Mucosa of rectum (tissue), 2 donors: ENCODE results near the gene OPN3.

Experiments
- H3K27ac ChIP-seq, 2 donors: one replicate each; pipeline ENCODE4 v1.7.0; 2013; ENCODE audit warnings: inconsistent platforms in 2 of 2, low read depth in 2 of 2, low read length in 2 of 2
- H3K27me3 ChIP-seq, 2 donors: one replicate each; pipeline ENCODE4 v1.7.0; 2013; ENCODE audit warnings: low read length in 2 of 2; ENCODE audit not compliant: control insufficient read depth in 2 of 2, insufficient read depth in 2 of 2
- H3K36me3 ChIP-seq, 2 donors: one replicate each; pipeline ENCODE4 v1.7.0; 2013; ENCODE audit warnings: low read length in 2 of 2; ENCODE audit not compliant: control insufficient read depth in 2 of 2, insufficient read depth in 2 of 2
- H3K4me1 ChIP-seq, 2 donors: one replicate each; pipeline ENCODE4 v1.7.0; 2013; ENCODE audit warnings: low read length in 2 of 2, mild to moderate bottlenecking in 1 of 2; ENCODE audit not compliant: control insufficient read depth in 2 of 2, insufficient read depth in 2 of 2
- H3K4me3 ChIP-seq, 2 donors: one replicate each; pipeline ENCODE4 v1.7.0; 2013; ENCODE audit warnings: low read length in 2 of 2
- H3K9ac ChIP-seq, 2 donors: one replicate each; pipeline ENCODE4 v1.7.0; 2013; ENCODE audit warnings: low read length in 2 of 2, low read depth in 1 of 2, mild to moderate bottlenecking in 1 of 2
- H3K9me3 ChIP-seq, 2 donors: one replicate each; pipeline ENCODE4 v1.7.0; 2013; ENCODE audit warnings: low read length in 2 of 2; ENCODE audit not compliant: control insufficient read depth in 2 of 2
- donor health status: healthy.
- donor health status: Normal muscosa, but diverticular disease.

OPN3 gene

DNA sequence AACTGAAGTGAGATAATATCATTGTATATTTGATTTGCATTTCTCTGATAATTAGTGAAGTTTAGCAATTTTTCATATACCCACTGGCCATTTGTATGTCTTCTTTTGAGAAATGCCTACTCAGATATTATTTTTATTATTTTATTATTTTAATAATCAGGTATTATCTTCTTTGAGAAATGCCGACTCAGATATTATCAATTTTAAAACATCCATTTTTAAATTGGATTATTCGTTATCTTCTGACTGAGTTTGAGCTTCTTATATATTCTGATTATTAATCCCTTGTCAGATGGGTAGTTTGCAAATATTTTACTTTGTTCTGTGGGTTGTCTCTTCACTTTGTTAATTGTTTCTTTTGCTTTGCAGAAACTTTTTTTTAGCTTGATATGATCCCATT lies 70.3 kb downstream of the OPN3 start:
- Histone ChIP-seq H3K27ac (no peak overlapping the region), H3K36me3 (no peaks in the 10 kb centered on the region), H3K9me3 (no peaks in the 10 kb centered on the region), H3K4me3 (no peak overlapping the region), H3K4me1 (no peaks in the 10 kb centered on the region), H3K27me3 (no peaks in the 10 kb centered on the region), H3K9ac (no peak overlapping the region)

DNA sequence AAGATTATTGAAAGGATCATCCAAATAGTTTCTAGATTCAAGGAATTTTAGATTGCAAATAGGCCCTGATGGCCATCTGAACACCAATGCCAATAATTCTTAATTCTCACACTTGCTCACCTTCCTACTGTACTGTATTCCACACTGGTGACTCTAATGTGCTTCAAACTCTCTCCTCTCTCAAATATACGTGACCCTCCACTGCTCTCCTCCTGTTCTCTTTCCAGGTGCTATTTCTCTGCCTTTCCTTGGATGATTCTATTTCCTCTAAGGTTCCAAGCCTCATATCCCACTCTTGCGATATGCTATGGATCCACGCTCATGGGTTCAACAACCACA lies 79.4 kb downstream of the OPN3 start:
- no peak overlapping the region for H3K4me3 ChIP-seq
- H3K36me3 ChIP-seq, result no peaks in the 10 kb centered on the region
- H3K9ac ChIP-seq, result no peak overlapping the region
- no peaks in the 10 kb centered on the region for H3K4me1 ChIP-seq
- H3K27me3 ChIP-seq, result no peaks in the 10 kb centered on the region
- H3K27ac ChIP-seq, result no peak overlapping the region
- no peaks in the 10 kb centered on the region for H3K9me3 ChIP-seq

DNA sequence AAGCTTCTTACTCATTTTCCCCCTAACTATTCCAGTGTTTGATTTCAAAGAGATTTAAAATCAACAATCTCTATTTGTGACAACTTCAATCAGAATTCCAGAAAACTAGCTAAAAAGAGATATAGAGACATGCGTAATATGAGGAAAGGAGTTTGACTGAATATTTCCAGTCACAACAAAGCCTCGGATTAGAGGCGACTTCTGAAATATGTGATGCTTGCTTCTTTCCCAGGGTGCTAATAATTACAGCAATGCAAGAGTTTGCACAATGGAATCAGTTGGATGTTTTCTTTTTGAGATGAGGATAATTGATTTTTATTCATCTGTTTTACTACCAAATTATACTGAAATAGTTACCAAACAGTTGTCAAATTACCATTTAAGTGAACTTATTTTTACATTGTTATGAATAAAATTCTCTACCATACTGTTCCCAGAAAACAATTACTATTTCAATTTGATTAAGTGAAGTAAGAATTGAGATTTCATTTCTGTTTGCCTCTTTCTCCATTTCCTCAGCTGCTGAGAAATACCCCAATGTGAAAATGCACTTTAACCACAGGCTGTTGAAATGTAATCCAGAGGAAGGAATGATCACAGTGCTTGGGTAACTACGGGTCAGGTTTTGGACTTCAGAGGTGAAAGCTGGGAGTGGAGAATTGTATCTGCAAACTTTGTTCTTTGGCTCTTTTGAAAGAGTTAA lies 79.9 kb downstream of the OPN3 start:
- no peak overlapping the region for H3K27ac ChIP-seq
- no peak overlapping the region for H3K4me3 ChIP-seq
- no peaks in the 10 kb centered on the region for H3K27me3 ChIP-seq
- no peaks in the 10 kb centered on the region for H3K9me3 ChIP-seq
- no peaks in the 10 kb centered on the region for H3K4me1 ChIP-seq
- no peaks in the 10 kb centered on the region for H3K36me3 ChIP-seq
- no peak overlapping the region for H3K9ac ChIP-seq

DNA sequence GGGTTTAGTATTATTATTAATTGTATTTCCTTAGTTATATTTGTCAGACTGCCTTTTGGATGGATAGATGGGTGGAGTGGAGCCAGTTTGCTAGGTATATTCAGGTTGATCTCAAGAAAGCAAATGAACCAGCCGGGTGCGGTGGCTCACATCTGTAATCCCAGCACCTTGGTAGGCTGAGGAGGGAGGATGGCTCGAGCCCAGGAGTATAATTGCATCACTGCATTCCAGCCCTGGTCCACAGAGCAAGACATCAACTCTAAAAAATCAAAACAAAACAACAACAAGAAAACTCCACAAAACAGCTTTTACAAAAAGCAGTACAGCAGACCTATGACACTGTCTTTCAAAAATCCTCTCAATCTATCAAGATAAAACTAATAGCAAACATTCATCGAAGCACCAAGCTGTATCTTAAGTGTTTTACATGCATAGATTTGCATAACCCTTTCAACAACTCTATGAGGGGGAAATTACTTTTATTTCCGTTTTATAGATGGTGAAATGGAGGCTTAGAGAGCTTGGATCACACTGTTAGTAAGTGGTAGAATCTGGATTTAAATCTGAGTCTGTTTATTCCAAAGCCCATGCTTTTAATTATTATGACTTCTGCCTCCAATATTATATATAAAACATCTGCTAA lies 82.5 kb downstream of the OPN3 start:
- H3K9ac ChIP-seq, result no peak overlapping the region
- no peak overlapping the region for H3K27ac ChIP-seq
- no peaks in the 10 kb centered on the region for H3K36me3 ChIP-seq
- no peaks in the 10 kb centered on the region for H3K9me3 ChIP-seq
- H3K27me3 ChIP-seq, result no peaks in the 10 kb centered on the region
- H3K4me1 ChIP-seq, result no peaks in the 10 kb centered on the region
- no peak overlapping the region for H3K4me3 ChIP-seq

DNA sequence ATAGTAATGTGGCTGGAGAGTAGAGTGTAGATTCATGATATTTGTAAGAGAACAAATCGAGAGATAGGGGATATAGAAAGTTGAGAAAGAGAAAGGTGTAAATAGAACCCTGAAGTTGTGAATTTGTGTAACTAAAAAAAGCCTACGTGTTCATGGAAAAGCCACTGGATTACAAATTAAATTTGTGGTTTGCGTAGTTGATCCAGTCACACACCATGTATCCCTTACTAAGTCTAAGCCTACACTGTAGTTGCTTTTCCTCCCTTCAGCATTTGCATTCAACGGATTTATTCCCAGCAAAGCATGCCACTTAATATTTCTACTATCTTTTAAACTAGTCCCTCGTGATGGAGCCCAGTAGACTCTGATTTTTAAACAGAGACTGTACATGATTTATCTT lies 83.1 kb downstream of the OPN3 start:
- Histone ChIP-seq H3K36me3 (no peaks in the 10 kb centered on the region), H3K9ac (no peak overlapping the region), H3K27ac (no peak overlapping the region), H3K4me1 (no peaks in the 10 kb centered on the region), H3K4me3 (no peak overlapping the region), H3K27me3 (no peaks in the 10 kb centered on the region), H3K9me3 (no peaks in the 10 kb centered on the region)

DNA sequence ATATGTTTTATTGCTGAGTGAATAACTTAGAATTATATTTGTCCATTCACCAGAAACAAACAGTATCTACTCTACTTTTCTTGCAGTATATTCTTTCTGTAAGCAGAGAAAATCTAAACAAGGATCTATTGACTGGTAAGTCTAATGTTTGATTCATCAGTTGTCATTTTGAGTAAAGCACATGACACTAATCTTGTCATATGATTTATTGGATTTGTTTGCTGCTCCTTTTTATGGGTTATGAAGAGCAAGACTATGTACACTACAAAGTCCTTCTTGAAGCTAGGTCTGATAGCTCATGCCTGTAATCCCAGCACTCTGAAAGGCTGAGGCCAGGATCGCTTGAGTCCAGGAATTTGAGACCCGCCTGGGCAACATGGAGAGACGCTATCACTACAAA lies 84.6 kb downstream of the OPN3 start:
- Histone ChIP-seq H3K27ac (no peak overlapping the region), H3K9ac (no peak overlapping the region), H3K9me3 (no peaks in the 10 kb centered on the region), H3K4me3 (no peak overlapping the region), H3K4me1 (no peaks in the 10 kb centered on the region), H3K36me3 (no peaks in the 10 kb centered on the region), H3K27me3 (no peaks in the 10 kb centered on the region)

DNA sequence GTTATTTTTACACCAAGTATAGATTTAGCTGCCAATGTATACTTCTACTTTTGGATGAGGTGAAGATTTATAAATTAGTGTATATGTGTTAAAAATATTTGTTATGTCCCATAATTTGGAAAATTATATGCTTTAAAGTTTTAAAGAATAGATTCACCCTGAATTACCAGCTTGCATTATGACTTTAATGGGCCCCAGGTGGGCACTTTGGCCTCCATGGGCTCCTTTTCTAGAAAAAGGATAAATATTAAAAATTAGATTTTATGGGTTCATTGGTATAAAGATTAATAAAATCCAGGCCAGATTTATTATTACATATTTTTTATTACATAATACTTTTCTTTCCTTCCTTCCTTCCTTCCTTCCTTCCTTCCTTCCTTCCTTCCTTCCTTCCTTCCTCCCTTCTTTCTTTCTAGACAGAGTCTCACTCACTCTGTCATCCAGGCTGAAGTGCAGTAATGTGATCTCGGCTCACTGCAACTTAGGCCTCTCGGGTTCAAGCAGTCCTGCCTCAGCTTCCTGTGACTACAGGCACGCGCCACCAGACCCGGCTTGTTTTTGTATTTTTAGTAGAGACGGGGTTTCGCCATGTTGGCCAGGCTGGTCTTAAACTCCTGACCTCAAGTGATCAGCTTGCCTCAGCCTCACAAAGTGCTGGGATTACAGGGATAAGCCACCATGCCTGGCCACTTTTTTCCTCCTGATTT lies 86.1 kb downstream of the OPN3 start:
- no peaks in the 10 kb centered on the region for H3K9me3 ChIP-seq
- H3K27me3 ChIP-seq, result no peaks in the 10 kb centered on the region
- no peak overlapping the region for H3K4me3 ChIP-seq
- H3K4me1 ChIP-seq, result no peaks in the 10 kb centered on the region
- no peak overlapping the region for H3K27ac ChIP-seq
- no peaks in the 10 kb centered on the region for H3K36me3 ChIP-seq
- no peak overlapping the region for H3K9ac ChIP-seq

DNA sequence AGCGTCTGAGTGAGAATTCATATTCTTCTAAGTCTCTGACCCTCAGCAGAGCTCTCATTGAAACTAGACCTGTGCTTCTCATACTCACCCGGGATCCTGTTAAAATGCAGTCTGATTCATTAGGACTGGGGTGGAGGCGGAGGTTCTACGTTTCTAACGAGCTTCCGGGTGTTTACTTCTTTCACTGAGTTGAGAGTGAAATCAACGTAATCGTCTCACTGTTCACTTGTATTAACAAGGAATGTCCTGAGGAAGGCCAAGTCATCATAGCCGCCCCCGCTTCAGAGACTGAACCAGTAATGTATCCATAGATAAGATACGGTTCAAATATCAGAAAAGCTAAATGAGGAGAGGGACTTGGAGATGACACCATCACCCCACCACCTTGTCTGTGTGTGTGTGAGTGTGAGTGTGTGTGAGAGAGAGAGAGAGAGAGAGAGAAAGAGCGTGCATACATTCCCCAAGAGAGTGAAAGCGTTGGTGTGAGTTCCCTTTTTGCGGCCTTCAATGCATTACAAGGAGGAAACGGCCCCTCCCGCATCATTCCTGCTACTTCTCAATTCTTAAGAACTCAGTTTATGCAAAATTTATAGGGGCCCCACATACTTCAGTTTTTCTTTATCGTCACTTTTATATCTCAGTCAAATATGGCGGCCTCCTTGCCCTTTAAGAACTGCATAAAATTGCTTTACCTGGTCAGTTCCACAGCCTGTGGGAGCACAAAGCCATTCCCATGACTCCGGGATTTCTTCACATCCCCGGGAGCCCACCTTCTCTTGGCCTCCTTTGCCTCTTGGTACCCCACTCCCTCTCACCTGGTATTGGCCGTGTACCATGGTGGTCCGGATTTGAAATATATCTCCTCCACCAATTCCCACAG lies 88.2 kb downstream of the OPN3 start:
- peak overlapping the region; percentile 16 to 62 for H3K4me3 ChIP-seq
- peak overlapping the region; percentile 21 to 68 for H3K27ac ChIP-seq
- peak overlapping the region; percentile 12 to 24 for H3K9ac ChIP-seq

DNA sequence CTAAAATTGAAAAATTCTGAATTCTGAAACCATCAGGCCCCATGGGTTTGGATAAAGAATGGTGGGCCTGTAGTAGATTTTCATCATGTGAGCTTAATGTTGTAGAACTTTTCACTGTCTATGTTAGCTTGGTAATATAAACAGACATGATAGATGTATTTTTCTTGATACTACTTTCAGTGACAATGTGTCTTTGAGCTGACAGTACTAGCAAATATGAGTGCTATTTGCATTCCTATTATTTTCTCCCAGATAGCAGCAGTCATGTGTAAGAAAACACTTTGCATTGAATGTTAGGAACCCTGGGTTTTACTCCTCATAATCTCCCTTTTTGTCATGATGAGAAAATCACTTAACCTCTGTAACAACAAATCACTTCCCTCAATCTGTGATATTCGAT lies 89.9 kb downstream of the OPN3 start:
- H3K27me3 ChIP-seq, result no peaks in the 10 kb centered on the region
- H3K4me1 ChIP-seq, result no peaks in the 10 kb centered on the region
- H3K27ac ChIP-seq, result no peak overlapping the region
- H3K4me3 ChIP-seq, result no peak overlapping the region
- no peaks in the 10 kb centered on the region for H3K36me3 ChIP-seq
- no peaks in the 10 kb centered on the region for H3K9me3 ChIP-seq
- no peak overlapping the region for H3K9ac ChIP-seq

More for the DNA sequence above, 88.2 kb downstream of the OPN3 start:
- Histone ChIP-seq H3K36me3 (no peaks in the 10 kb centered on the region), H3K4me1 (no peaks in the 10 kb centered on the region), H3K9me3 (no peaks in the 10 kb centered on the region), H3K27me3 (no peaks in the 10 kb centered on the region)

DNA sequence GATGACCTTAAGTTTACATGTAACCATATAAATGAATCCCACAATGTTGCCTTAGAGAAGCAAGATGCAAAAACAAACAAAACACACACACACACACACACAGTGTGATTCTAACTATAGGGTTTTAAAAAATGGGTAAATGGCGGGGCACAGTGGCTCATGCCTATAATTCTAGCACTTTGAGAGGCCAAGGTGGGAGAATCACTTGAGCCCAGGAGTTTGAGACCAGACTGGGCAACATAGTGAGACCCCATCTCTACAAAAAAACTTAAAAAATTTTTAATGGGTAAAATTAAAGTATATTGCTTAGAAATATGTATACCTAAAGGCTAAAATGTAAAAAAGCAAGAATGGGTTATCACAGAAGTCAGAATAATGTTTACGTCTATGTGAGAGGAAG lies 92.2 kb downstream of the OPN3 start:
- Histone ChIP-seq H3K9ac (no peak overlapping the region), H3K27ac (no peak overlapping the region), H3K36me3 (no peaks in the 10 kb centered on the region)

More for the DNA sequence above, 92.2 kb downstream of the OPN3 start:
- H3K4me1 ChIP-seq, result no peaks in the 10 kb centered on the region
- H3K9me3 ChIP-seq, result no peaks in the 10 kb centered on the region
- no peaks in the 10 kb centered on the region for H3K27me3 ChIP-seq
- H3K4me3 ChIP-seq, result no peak overlapping the region
